SU-DHL-6 (cell line): ENCODE data around the gene MAP4K5.

Source experiments
- H2AFZ ChIP-seq: fragments of 200-600 bp; sonication (generic); 2 replicates; pipeline ENCODE4 v1.6.1; 2014; ENCODE audit warnings: low read depth, mild to moderate bottlenecking, moderate library complexity, mixed read lengths, antibody characterized with exemption, low read length; ENCODE audit not compliant: severe bottlenecking
- H3F3A ChIP-seq: fragments of 200-600 bp; shearing (Covaris generic); 2 replicates; pipeline ENCODE4 v1.6.0; 2016; ENCODE audit warnings: antibody characterized with exemption, mild to moderate bottlenecking; ENCODE audit not compliant: insufficient read depth
- H3K27ac ChIP-seq: fragments of 200-600 bp; sonication (generic); 2 replicates; pipeline ENCODE4 v1.5.1; 2016; ENCODE audit warnings: low read depth, mild to moderate bottlenecking, low read length, moderate library complexity, mixed read lengths
- H3K27me3 ChIP-seq: fragments of 200-600 bp; sonication (generic), shearing (Covaris generic); 2 replicates; pipeline ENCODE4 v1.6.0; 2014; ENCODE audit warnings: mild to moderate bottlenecking, low read length
- H3K36me3 ChIP-seq: fragments of 200-600 bp; sonication (generic); 2 replicates; pipeline ENCODE4 v1.6.1; 2014; ENCODE audit warnings: mild to moderate bottlenecking, low read length, mixed read lengths
- H3K4me2 ChIP-seq: fragments of 300-600, 200-600 bp; shearing (Covaris generic), sonication (generic); 2 replicates; pipeline ENCODE4 v1.6.0; 2014; ENCODE audit warnings: low read length, low read depth, mild to moderate bottlenecking; ENCODE audit not compliant: poor library complexity, severe bottlenecking
- H3K4me3 ChIP-seq: fragments of 200-600 bp; sonication (generic); 2 replicates; pipeline ENCODE4 v1.5.1; 2014; ENCODE audit warnings: antibody characterized with exemption, low read length, mild to moderate bottlenecking, mixed read lengths; ENCODE audit not compliant: insufficient read depth, poor library complexity, severe bottlenecking
- H3K79me2 ChIP-seq: fragments of 200-600 bp; sonication (generic); 2 replicates; pipeline ENCODE4 v1.6.1; 2014; ENCODE audit warnings: mild to moderate bottlenecking, low read length, moderate library complexity; ENCODE audit not compliant: insufficient read depth
- H3K9ac ChIP-seq: fragments of 200-600 bp; sonication (generic); 2 replicates; pipeline ENCODE4 v1.7.0; 2014; ENCODE audit warnings: mild to moderate bottlenecking, low read length
- H3K9me2 ChIP-seq: fragments of 200-600 bp; sonication (generic); replicated peaks from 2 replicates; pipeline ENCODE4 v1.6.1; 2014; ENCODE audit warnings: low read length; ENCODE audit not compliant: insufficient read depth
- H3K9me3 ChIP-seq: fragments of 200-600 bp; sonication (generic); 2 replicates; pipeline ENCODE4 v1.6.1; 2014; ENCODE audit warnings: low read length, mixed read lengths; ENCODE audit not compliant: insufficient read depth
- H4K20me1 ChIP-seq: fragments of 200-600 bp; sonication (generic); 2 replicates; pipeline ENCODE4 v1.6.1; 2014; ENCODE audit warnings: low read depth, mild to moderate bottlenecking, antibody characterized with exemption, low read length, moderate library complexity, mixed read lengths
- CTCF ChIP-seq: fragments of 200-600 bp; sonication (generic); IDR thresholded peaks from one replicate; pipeline ENCODE4 v1.5.1; 2017; ENCODE audit warnings: antibody characterized with exemption, mild to moderate bottlenecking, low read length, moderate library complexity; ENCODE audit not compliant: insufficient read depth, poor library complexity, severe bottlenecking
- EZH2phosphoT487 ChIP-seq: fragments of 200-600 bp; sonication (generic), shearing (Covaris generic); conservative IDR thresholded peaks from 2 replicates; pipeline ENCODE4 v1.6.1; 2018; ENCODE audit warnings: mild to moderate bottlenecking, antibody characterized with exemption, low read length, moderate library complexity, mixed read lengths

The MAP4K5 gene

GRCh38 chr14:50400461-50400860, 131.9 kb downstream of the MAP4K5 start:
- Histone ChIP-seq H3K4me2 (no peak overlapping the region), H3K9me3 (no peaks in the 10 kb centered on the region), H2AFZ (no peak overlapping the region), H3K79me2 (no peaks in the 10 kb centered on the region), H4K20me1 (no peaks in the 10 kb centered on the region), H3F3A (peaks cover 7% of the 10 kb centered on the region; the same call in 1 of the 2 replicates), H3K27me3 (no peaks in the 10 kb centered on the region), H3K9me2 (no peaks in the 10 kb centered on the region), H3K27ac (no peak overlapping the region), H3K4me3 (no peak overlapping the region), H3K9ac (no peak overlapping the region), H3K36me3 (no peaks in the 10 kb centered on the region)
- TF ChIP-seq EZH2phosphoT487 (no peak), CTCF (no peak)

- no peaks in the 10 kb centered on the region for H3K79me2 ChIP-seq
- H3K36me3 ChIP-seq, result no peaks in the 10 kb centered on the region
- no peak overlapping the region for H3K9ac ChIP-seq
- TF ChIP-seq CTCF (no peak), EZH2phosphoT487 (no peak)
- no peak overlapping the region for H2AFZ ChIP-seq
- no peaks in the 10 kb centered on the region for H3K9me2 ChIP-seq
- H3K27me3 ChIP-seq, result no peaks in the 10 kb centered on the region
- peaks cover 7% of the 10 kb centered on the region; the same call in 1 of the 2 replicates for H3F3A ChIP-seq
- no peak overlapping the region for H3K4me3 ChIP-seq
- no peak overlapping the region for H3K27ac ChIP-seq
- H3K4me2 ChIP-seq, result no peak overlapping the region
- no peaks in the 10 kb centered on the region for H3K9me3 ChIP-seq
- H4K20me1 ChIP-seq, result no peaks in the 10 kb centered on the region
Measured at GRCh38 chr14:50399251-50400032, 132.9 kb downstream of the MAP4K5 start.

- Histone ChIP-seq H3K9me2 (no peaks in the 10 kb centered on the region), H3K27me3 (no peaks in the 10 kb centered on the region), H2AFZ (no peak overlapping the region), H3K9ac (no peak overlapping the region), H3K79me2 (no peaks in the 10 kb centered on the region), H3K4me3 (no peak overlapping the region), H3K27ac (no peak overlapping the region), H3K36me3 (no peaks in the 10 kb centered on the region), H3K9me3 (no peaks in the 10 kb centered on the region), H4K20me1 (no peaks in the 10 kb centered on the region), H3K4me2 (no peak overlapping the region), H3F3A (peaks cover 7% of the 10 kb centered on the region; the same call in 1 of the 2 replicates)
- TF ChIP-seq CTCF (no peak), EZH2phosphoT487 (no peak)
Measured at GRCh38 chr14:50398189-50398580, 134.2 kb downstream of the MAP4K5 start.
